Uterus (tissue), 2 donors: ENCODE measurements around the gene SETBP1.

ENCODE experiments used
- CTCF ChIP-seq, 4 experiments: fragments of 200-600 bp in 2 of 4; fragments of 450-650 bp in 2 of 4; sonication (generic) in 2 of 4; IDR thresholded peaks; one replicate each; pipeline ENCODE4 v1.5.1; 2016 to 2019; ENCODE audit warnings: antibody characterized with exemption in 4 of 4, mild to moderate bottlenecking in 2 of 4, moderate library complexity in 1 of 4
- POLR2A ChIP-seq, 2 donors: fragments of 450-650 bp; IDR thresholded peaks; one replicate each; pipeline ENCODE4 v1.6.1; 2016; ENCODE audit warnings: antibody characterized with exemption in 2 of 2, mild to moderate bottlenecking in 1 of 2, moderate library complexity in 1 of 2

DNA sequence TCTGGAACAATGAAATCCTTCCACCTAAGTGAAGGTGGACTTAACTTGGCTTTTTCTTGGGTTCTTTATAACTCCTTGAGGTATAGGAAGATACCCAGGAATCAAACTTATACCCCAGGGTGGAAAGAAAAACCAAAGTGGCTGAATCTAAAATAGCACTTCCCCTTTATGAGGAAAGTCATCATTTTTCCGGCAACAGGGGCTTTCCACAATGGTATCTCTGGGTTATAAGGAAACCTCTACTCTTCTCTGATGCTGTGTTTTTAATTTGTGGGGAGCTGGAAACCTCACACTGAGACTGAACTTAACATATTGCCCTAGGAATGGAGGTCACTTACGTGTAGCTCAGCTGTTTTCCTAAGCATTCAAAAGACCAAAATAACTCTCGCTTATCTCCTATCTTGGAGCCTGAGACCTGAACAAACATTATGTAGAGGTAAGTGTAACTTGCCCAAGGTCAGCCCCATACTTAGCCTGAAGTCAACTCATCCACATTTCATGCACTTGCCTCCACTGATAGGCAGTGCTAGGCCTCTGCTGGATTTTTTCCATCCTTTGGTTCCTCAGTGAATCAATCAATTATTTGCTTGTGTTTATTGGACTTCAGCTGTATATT lies 117.9 kb downstream of the SETBP1 start:
- TF ChIP-seq POLR2A (IDR thresholded peaks at IDR 0.05) (no peak), CTCF (IDR thresholded peaks at IDR 0.05) (no peak)
